Kidney (tissue), 22 donors: Measurements from ENCODE around the gene EIF4E2. TPM values are rescaled to one million over a fixed set of nuclear protein-coding genes. Genes with fewer than 3 reads are reported as not detected.

Experiments used
- DNase-seq, 5 donors: peaks; one replicate each; pipeline ENCODE4 v3.0.0-alpha.2; 2013 to 2020
- FAIRE-seq: peaks from 2 replicates; lab custom pipeline; 2012; peaks lifted over from hg19 to GRCh38; lab: Jason Lieb, UNC
- H3K27ac ChIP-seq, 2 donors: one replicate each; pipeline ENCODE4 v1.7.0; 2013; ENCODE audit warnings: low read depth in 2 of 2, low read length in 2 of 2, inconsistent platforms in 1 of 2
- H3K27me3 ChIP-seq: one replicate; pipeline ENCODE4 v1.7.1; 2013; ENCODE audit warnings: low read length, inconsistent platforms; ENCODE audit not compliant: control insufficient read depth, insufficient read depth
- H3K36me3 ChIP-seq, 3 donors: one replicate each; pipeline versions ENCODE4 v1.7.0 to v1.7.1; 2013; ENCODE audit warnings: low read length in 3 of 3, control low read depth in 1 of 3, inconsistent platforms in 1 of 3; ENCODE audit not compliant: insufficient read depth in 3 of 3, control insufficient read depth in 2 of 3
- H3K4me1 ChIP-seq, 3 donors: one replicate each; pipeline versions ENCODE4 v1.7.0 to v1.7.1; 2013; ENCODE audit warnings: low read length in 3 of 3, inconsistent platforms in 1 of 3, low read depth in 1 of 3; ENCODE audit not compliant: control insufficient read depth in 2 of 3, insufficient read depth in 2 of 3
- H3K4me3 ChIP-seq, 3 donors: one replicate each; pipeline versions ENCODE4 v1.7.0 to v1.8.1; 2013; ENCODE audit warnings: low read length in 3 of 3, control low read depth in 1 of 3, inconsistent platforms in 1 of 3
- H3K9ac ChIP-seq, 3 donors: one replicate each; pipeline versions ENCODE4 v1.7.0 to v1.7.1; 2013; ENCODE audit warnings: low read length in 3 of 3, control low read depth in 1 of 3, inconsistent platforms in 1 of 3
- H3K9me3 ChIP-seq, 3 donors: one replicate each; pipeline versions ENCODE4 v1.7.0 to v1.7.1; 2013; ENCODE audit warnings: low read length in 3 of 3, control low read depth in 1 of 3, inconsistent platforms in 1 of 3; ENCODE audit not compliant: control insufficient read depth in 2 of 3, insufficient read depth in 1 of 3
- intact Hi-C: fragments of 100-400 bp; cut with DNase I; formaldehyde crosslinking; loops from one replicate; pipeline ENCODE4 v1.11.1; 2022
- long read RNA-seq, 10 donors: library from polyadenylated mRNA in 1 of 10; unstranded in 1 of 10; transcript quantifications; one replicate each; pipeline ENCODE4 v2.0.0 and lab custom pipeline, GENCODE V29; 2021 to 2026
- polyA plus RNA-seq: library from polyadenylated mRNA; stranded (reverse); fragments of 350-450 nt; fragmentation: Illumina TruSeq; extraction: RNeasy Lipid Tissue Mini Kit (QIAGEN cat#74804); gene quantifications from one replicate; pipeline ENCODE4 v1.2.3, GENCODE V29; 2014; ENCODE audit warnings: low read depth, low replicate concordance; ENCODE audit not compliant: insufficient read depth
- total RNA-seq: library from RNA; stranded (reverse); fragmentation: NEBNext Ultra II Directional; extraction: Animal tissue kit (Norgen Biotek cat#: 25700); gene quantifications from one replicate; pipeline ENCODE4 v1.2.1, GENCODE V29; 2021
- TF ChIP-seq, protein P1 (sequence below): IDR thresholded peaks from 3 replicates; pipeline ENCODE4 v1.5.1; 2012; ENCODE audit warnings: mild to moderate bottlenecking, moderate library complexity, borderline replicate concordance; ENCODE audit not compliant: insufficient read depth; ENCODE audit errors: extremely low read depth
- donor health status: control.
- donor health status: control.
- donor health status: control.
- donor health status: control.
- donor health status: control.
- donor health status: DM: yes; HTN: yes; CAD: no.
- donor health status: Normal renal cell carcinoma (clear cell type).

EIF4E2 gene, protein sequence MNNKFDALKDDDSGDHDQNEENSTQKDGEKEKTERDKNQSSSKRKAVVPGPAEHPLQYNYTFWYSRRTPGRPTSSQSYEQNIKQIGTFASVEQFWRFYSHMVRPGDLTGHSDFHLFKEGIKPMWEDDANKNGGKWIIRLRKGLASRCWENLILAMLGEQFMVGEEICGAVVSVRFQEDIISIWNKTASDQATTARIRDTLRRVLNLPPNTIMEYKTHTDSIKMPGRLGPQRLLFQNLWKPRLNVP
- total RNA-seq (79.2 TPM), polyA plus RNA-seq (78.3 TPM)
- long read RNA-seq, donor 1, transcript EIF4E2-201 (7 exons, 1,604 nt), result major isoform, 10 of 39 reads
- long read RNA-seq, donor 1, transcript EIF4E2-206 (6 exons, 1,014 nt), result minor isoform, 5 of 39 reads
- long read RNA-seq, donor 1, partial matches to known transcripts, result 18 of 39 reads
- long read RNA-seq, donor 1, other reads (novel, unspliced or antisense), result 0 of 39 reads
- long read RNA-seq, donor 2, transcript EIF4E2-201 (7 exons, 1,604 nt), result major isoform, 18 of 52 reads
- long read RNA-seq, donor 2, partial matches to known transcripts, result 21 of 52 reads
- long read RNA-seq, donor 2, other reads (novel, unspliced or antisense), result 0 of 52 reads
- long read RNA-seq, donor 3, transcript EIF4E2-206 (6 exons, 1,014 nt), result minor isoform, 5 of 83 reads
- long read RNA-seq, donor 3, transcript EIF4E2-201 (7 exons, 1,604 nt), result major isoform, 29 of 83 reads
- long read RNA-seq, donor 3, partial matches to known transcripts, result 41 of 83 reads
- long read RNA-seq, donor 3, other reads (novel, unspliced or antisense), result 0 of 83 reads
- long read RNA-seq, donor 4, transcript EIF4E2-206 (6 exons, 1,014 nt), result minor isoform, 6 of 58 reads
- long read RNA-seq, donor 4, transcript EIF4E2-201 (7 exons, 1,604 nt), result major isoform, 27 of 58 reads
- long read RNA-seq, donor 4, partial matches to known transcripts, result 22 of 58 reads
- long read RNA-seq, donor 4, other reads (novel, unspliced or antisense), result 0 of 58 reads
- long read RNA-seq, donor 5, partial matches to known transcripts, result 0 of 1 reads
- long read RNA-seq, donor 5, other reads (novel, unspliced or antisense), result 0 of 1 reads
- long read RNA-seq, donor 6, transcript EIF4E2-201 (7 exons, 1,604 nt), result major isoform, 18 of 56 reads
- long read RNA-seq, donor 6, partial matches to known transcripts, result 33 of 56 reads
- long read RNA-seq, donor 6, other reads (novel, unspliced or antisense), result 0 of 56 reads
- long read RNA-seq, donor 7, transcript EIF4E2-206 (6 exons, 1,014 nt), result minor isoform, 7 of 55 reads
- long read RNA-seq, donor 7, transcript EIF4E2-207 (8 exons, 3,525 nt), result minor isoform, 9 of 55 reads
- long read RNA-seq, donor 7, transcript EIF4E2-202 (7 exons, 3,448 nt), result minor isoform, 13 of 55 reads
- long read RNA-seq, donor 7, transcript EIF4E2-201 (7 exons, 1,604 nt), result major isoform, 14 of 55 reads
- long read RNA-seq, donor 7, partial matches to known transcripts, result 5 of 55 reads
- long read RNA-seq, donor 7, other reads (novel, unspliced or antisense), result 4 of 55 reads
- long read RNA-seq, donor 8, transcript EIF4E2-211 (2 exons, 252 nt), result minor isoform, 5 of 78 reads
- long read RNA-seq, donor 8, transcript EIF4E2-201 (7 exons, 1,604 nt), result major isoform, 12 of 78 reads
- long read RNA-seq, donor 8, partial matches to known transcripts, result 56 of 78 reads
- long read RNA-seq, donor 8, other reads (novel, unspliced or antisense), result 0 of 78 reads
- long read RNA-seq, donor 9, transcript EIF4E2-201 (7 exons, 1,604 nt), result major isoform, 9 of 26 reads
- long read RNA-seq, donor 9, partial matches to known transcripts, result 13 of 26 reads
- long read RNA-seq, donor 9, other reads (novel, unspliced or antisense), result 0 of 26 reads
- long read RNA-seq, donor 10, transcript EIF4E2-201 (7 exons, 1,604 nt), result major isoform, 10 of 37 reads
- long read RNA-seq, donor 10, partial matches to known transcripts, result 21 of 37 reads
- long read RNA-seq, donor 10, other reads (novel, unspliced or antisense), result 0 of 37 reads

DNA sequence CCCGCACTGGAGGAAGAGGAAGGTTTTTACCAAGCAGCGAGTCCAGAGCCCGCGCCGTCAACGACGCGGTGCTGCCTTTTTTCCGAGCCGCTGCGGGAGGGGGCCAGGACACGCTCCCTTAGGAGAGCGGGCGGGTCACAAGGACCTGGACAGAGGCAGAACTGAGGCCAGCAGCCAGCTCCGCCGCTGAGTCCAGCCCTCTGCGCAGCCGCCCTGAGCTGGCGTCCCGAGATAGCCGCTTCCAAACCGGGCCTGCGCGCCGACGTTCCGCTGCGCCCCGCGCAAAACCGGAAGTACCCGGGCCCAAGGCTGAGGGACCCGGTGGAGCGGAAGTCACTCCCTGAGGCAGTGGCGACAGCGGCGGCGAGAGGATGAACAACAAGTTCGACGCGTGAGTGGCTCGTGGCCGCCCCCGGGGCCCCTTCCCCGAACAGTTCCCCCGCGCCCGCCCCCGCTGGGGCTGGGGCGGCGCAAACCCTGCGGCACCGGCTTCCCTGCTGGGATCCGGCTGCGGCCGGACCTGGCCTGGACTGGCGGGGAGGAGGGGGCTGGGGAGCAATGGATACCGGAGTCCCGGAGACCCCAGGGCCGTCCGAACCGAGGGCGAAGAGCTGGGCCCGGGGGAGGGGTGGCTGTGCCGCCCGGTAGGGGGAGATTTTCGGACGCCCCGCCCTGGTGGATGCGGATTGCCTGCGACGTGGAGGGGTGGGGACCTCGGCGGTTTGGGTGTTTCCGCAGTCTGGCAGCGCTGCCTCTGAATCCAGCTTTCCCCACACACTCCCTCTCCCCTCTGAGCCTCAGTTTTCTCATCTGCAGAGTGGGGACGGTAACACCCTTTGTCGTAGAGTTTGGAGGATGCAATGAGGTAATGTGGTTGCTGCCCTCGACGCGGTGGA, at the start of gene EIF4E2, which contains the start of gene TIGD1:
EIF4E2 (plus strand) TSS at position 336 of the 896 bp plus-strand sequence; CDS start at position 372, 36 bp downstream.
TIGD1 (minus strand) TSS at position 204 of the 896 bp plus-strand sequence. CDS start 675 bp downstream, outside the sequence.
- H3K27ac ChIP-seq, result peak within 1 kb of the TSS; percentile 91 to 94
- intact Hi-C loops, result no loop called here
- no peak for FAIRE-seq

DNA sequence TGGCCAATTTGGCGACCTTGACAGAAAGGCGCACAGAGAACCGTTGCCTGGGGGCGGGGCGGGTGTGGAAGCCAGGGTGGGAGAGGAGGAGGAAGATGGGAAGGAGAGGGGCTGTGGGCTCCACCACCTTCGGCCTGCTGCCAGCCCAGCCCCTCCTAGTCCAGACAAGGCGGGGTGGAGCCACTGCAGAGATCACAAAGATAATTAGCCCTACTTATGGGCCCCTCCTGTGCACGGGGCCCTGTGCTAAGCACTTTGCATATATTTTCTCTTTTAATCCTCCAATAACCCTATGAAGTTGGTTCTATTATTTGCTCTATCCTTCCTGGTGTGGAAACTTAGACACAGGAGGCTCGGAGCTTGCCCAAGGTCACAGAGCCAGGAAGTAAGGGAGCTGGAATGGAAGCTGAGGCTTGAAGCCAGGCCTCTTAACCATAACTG, 49.1 kb upstream of the EIF4E2 start:
- FAIRE-seq, result no peak
- TF ChIP-seq, protein P1, sequence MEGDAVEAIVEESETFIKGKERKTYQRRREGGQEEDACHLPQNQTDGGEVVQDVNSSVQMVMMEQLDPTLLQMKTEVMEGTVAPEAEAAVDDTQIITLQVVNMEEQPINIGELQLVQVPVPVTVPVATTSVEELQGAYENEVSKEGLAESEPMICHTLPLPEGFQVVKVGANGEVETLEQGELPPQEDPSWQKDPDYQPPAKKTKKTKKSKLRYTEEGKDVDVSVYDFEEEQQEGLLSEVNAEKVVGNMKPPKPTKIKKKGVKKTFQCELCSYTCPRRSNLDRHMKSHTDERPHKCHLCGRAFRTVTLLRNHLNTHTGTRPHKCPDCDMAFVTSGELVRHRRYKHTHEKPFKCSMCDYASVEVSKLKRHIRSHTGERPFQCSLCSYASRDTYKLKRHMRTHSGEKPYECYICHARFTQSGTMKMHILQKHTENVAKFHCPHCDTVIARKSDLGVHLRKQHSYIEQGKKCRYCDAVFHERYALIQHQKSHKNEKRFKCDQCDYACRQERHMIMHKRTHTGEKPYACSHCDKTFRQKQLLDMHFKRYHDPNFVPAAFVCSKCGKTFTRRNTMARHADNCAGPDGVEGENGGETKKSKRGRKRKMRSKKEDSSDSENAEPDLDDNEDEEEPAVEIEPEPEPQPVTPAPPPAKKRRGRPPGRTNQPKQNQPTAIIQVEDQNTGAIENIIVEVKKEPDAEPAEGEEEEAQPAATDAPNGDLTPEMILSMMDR, result no peak
- DNase-seq, result no peak

More for the DNA sequence above, at the start of gene EIF4E2, which contains the start of gene TIGD1:
- Histone ChIP-seq H3K36me3 (peaks cover 0 to 4% (median 0%) of the 10 kb centered on the region in 3 donors), H3K4me3 (peak within 1 kb of the TSS; percentile 71 to 99 (median 93)), H3K27me3 (no peaks in the 10 kb centered on the region), H3K4me1 (peaks cover 0 to 22% (median 20%) of the 10 kb centered on the region in 3 donors), H3K9me3 (no peaks in the 10 kb centered on the region), H3K9ac (peak within 1 kb of the TSS; percentile 77 to 92 (median 87))
- TF ChIP-seq, protein P1, result peak; percentile 23
- DNase-seq, result peak; percentile 97 to 98 (median 98)

More for the DNA sequence above, 49.1 kb upstream of the EIF4E2 start:
- Histone ChIP-seq H3K4me1 (no peaks in the 10 kb centered on the region), H3K27ac (no peak overlapping the region), H3K4me3 (no peak overlapping the region), H3K27me3 (peaks cover 7% of the 10 kb centered on the region), H3K36me3 (no peaks in the 10 kb centered on the region), H3K9me3 (no peaks in the 10 kb centered on the region), H3K9ac (no peak overlapping the region)
- intact Hi-C loops, result no loop called here
